PC-9 (cell line): ENCODE measurements around the gene KIF6.

Source experiments
- CTCF ChIP-seq: fragments of 200-600 bp; sonication (generic); conservative IDR thresholded peaks from 2 replicates; pipeline ENCODE4 v1.6.1; 2017; ENCODE audit warnings: mixed run types, antibody characterized with exemption, mild to moderate bottlenecking, moderate library complexity
- EZH2 ChIP-seq: fragments of 200-600 bp; sonication (generic); IDR thresholded peaks from 2 replicates; pipeline ENCODE4 v1.8.0; 2017; ENCODE audit warnings: antibody characterized with exemption, low read depth

- TF ChIP-seq CTCF (no peak), EZH2 (no peak)
Measured at GRCh38 chr6:39657355-39658135, 67.7 kb downstream of the KIF6 start.
